CD4-positive, alpha-beta memory T cell (primary cell): ENCODE data around the gene CIB2. TPM values are rescaled to one million over a fixed set of nuclear protein-coding genes. Genes with fewer than 3 reads are reported as not detected.

Experiments used
- CTCF ChIA-PET: fragments of 350-600 bp; sonication (Branson Sonifier 250); formaldehyde crosslinking; loops from one replicate; lab custom pipeline; 2021; ENCODE audit warnings: inconsistent platforms; ENCODE audit not compliant: partially characterized antibody; lab: Charles Lee
- POLR2A ChIA-PET: fragments of 350-600 bp; sonication (Branson Sonifier 250); formaldehyde crosslinking; loops from one replicate; lab custom pipeline; 2021; ENCODE audit not compliant: partially characterized antibody; lab: Charles Lee
- DNase-seq, 5 donors: peaks; one replicate each; pipeline versions ENCODE4 v3.0.0 to v3.0.0-alpha.2; 2020 to 2022; ENCODE audit warnings: mixed read lengths in 1 of 5
- H3K27ac ChIP-seq: one replicate; pipeline ENCODE4 v1.7.0; 2013; ENCODE audit warnings: low read depth, low read length
- H3K27me3 ChIP-seq: 2 replicates; pipeline ENCODE4 v1.7.0; 2013; ENCODE audit warnings: mild to moderate bottlenecking, low read length, moderate library complexity; ENCODE audit not compliant: insufficient read depth
- H3K36me3 ChIP-seq: 2 replicates; pipeline ENCODE4 v1.7.0; 2013; ENCODE audit warnings: mild to moderate bottlenecking, low read length, moderate library complexity; ENCODE audit not compliant: insufficient read depth
- H3K4me1 ChIP-seq: 2 replicates; pipeline ENCODE4 v1.7.0; 2013; ENCODE audit warnings: mild to moderate bottlenecking, low read length, moderate library complexity; ENCODE audit not compliant: insufficient read depth
- H3K4me3 ChIP-seq, 2 donors: one replicate each; pipeline ENCODE4 v1.7.0; 2013; ENCODE audit warnings: low read length in 2 of 2, mild to moderate bottlenecking in 1 of 2
- H3K9me3 ChIP-seq, 2 donors: one replicate each; pipeline ENCODE4 v1.7.0; 2013; ENCODE audit warnings: low read length in 2 of 2, control low read depth in 1 of 2; ENCODE audit not compliant: control insufficient read depth in 1 of 2
- H3K27ac Mint-ChIP-seq, 7 donors: one replicate each; pipeline ENCODE4 v1.8.0; 2020 to 2021; ENCODE audit warnings: mixed read lengths in 7 of 7, mild to moderate bottlenecking in 6 of 7, inconsistent platforms in 3 of 7, moderate library complexity in 3 of 7
- H3K27me3 Mint-ChIP-seq, 2 donors: one replicate each; pipeline ENCODE4 v1.8.0; 2020 to 2021; ENCODE audit warnings: mixed read lengths in 2 of 2
- H3K36me3 Mint-ChIP-seq, 2 donors: one replicate each; pipeline ENCODE4 v1.8.0; 2020 to 2021; ENCODE audit warnings: mixed read lengths in 2 of 2, inconsistent platforms in 1 of 2, mild to moderate bottlenecking in 1 of 2
- H3K4me1 Mint-ChIP-seq, 4 donors: one replicate each; pipeline ENCODE4 v1.8.0; 2020 to 2021; ENCODE audit warnings: mixed read lengths in 4 of 4, mild to moderate bottlenecking in 1 of 4
- H3K4me3 Mint-ChIP-seq, 8 donors: one replicate each; pipeline ENCODE4 v1.8.0; 2020 to 2021; ENCODE audit warnings: mixed read lengths in 8 of 8, mild to moderate bottlenecking in 7 of 8, moderate library complexity in 6 of 8, inconsistent platforms in 3 of 8
- H3K9me3 Mint-ChIP-seq, 8 donors: one replicate each; pipeline ENCODE4 v1.8.0; 2020 to 2021; ENCODE audit warnings: mixed read lengths in 8 of 8, mild to moderate bottlenecking in 5 of 8, inconsistent platforms in 3 of 8, moderate library complexity in 1 of 8
- intact Hi-C: fragments of 100-400 bp; cut with micrococcal nuclease; formaldehyde crosslinking; loops from one replicate; pipeline ENCODE4 v1.15.1; 2023
- polyA plus RNA-seq, 2 donors: library from polyadenylated mRNA; unstranded; fragments of 300-500 nt; fragmentation: Illumina TruSeq; gene quantifications; one replicate each; pipeline ENCODE4 v1.2.3, GENCODE V29; 2021
- total RNA-seq, 2 experiments: library from RNA; stranded (reverse); gene quantifications; one replicate each; pipeline ENCODE4 v1.2.3, GENCODE V29; 2021

The CIB2 gene
- total and polyA plus RNA-seq, 4 experiments from 2014 or later: 0.56 to 2.2 (median 1.4) TPM

DNA sequence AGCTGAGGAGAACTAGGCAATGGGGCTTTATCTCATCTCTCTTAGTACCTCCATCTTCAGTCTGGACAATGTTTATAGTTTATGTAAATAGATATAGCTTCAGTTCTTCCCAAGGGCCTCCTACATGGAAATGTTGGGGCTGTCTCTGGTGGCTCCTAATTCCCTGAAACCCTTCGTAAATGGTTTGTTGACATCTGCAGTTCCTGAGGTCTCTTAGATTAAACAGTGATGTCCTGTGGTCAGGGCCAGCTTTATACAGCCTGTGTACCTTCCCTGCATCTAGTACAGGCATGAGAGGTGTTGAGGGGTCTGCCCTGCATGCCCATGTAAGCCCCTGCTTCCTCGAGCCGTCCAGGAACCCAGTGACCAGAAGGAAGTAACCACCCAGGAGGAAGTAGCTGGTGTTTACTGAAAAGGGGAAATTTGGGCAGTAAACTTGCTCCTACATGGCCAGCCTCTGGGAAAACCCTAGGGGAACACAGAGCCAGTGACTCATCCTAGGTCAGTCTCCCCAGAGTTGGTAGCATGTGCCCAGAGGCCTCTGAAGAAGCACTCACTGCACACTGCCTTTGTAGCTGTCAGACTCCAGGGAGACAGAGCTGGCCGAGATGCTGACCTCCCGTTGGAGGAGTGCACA is 49.0 kb downstream of the CIB2 start:
- no peak overlapping the region for H3K27ac ChIP-seq
- no peak overlapping the region for H3K4me3 ChIP-seq
- Mint-ChIP-seq H3K4me1 (peaks cover 5 to 19% (median 12%) of the 10 kb centered on the region in 4 donors), H3K27me3 (no peaks in the 10 kb centered on the region), H3K27ac (no peak overlapping the region), H3K9me3 (no peaks in the 10 kb centered on the region), H3K4me3 (no peak overlapping the region), H3K36me3 (peaks cover 0 to 2% of the 10 kb centered on the region in 2 donors)
- H3K36me3 ChIP-seq: no peaks in the 10 kb centered on the region
- no peaks in the 10 kb centered on the region for H3K27me3 ChIP-seq
- intact Hi-C loops: no loop called here
- peaks cover 6% of the 10 kb centered on the region for H3K4me1 ChIP-seq
- POLR2A ChIA-PET: interaction anchor here (2.1 kb wide), 1 partner anchor 13 kb away, joined by 4 read pairs; no protein-coding TSS in a partner anchor
- CTCF ChIA-PET: interaction anchor here (0.7 to 1.4 kb wide), 3 partner anchors 14 to 83 kb away, joined by 3 read pairs; no protein-coding TSS in a partner anchor
- H3K9me3 ChIP-seq: no peaks in the 10 kb centered on the region
- DNase-seq: no peak

DNA sequence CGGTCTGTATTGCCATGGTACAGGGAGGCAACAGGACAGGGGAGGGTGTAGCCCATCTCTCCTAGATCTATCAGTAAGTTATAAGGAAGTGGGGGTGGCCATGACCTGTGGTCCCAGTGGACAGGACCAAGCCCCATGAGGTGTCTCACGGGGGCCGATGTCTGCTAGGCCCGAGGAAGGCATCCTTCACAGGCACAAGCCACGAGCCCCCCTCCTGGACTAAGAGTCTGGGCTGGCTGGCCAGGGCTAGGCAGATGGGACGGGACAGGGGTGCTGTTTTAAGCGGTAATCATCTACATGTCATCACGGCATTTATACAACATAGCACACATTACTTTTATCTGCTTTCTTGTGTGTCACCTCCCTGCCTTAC is 51.2 kb downstream of the CIB2 start:
- peaks cover 21% of the 10 kb centered on the region for H3K4me1 ChIP-seq
- ChIA-PET CTCF (no interaction called here), POLR2A (interaction anchor here (1.0 to 16.7 kb wide), 3 partner anchors 12 to 32 kb away, joined by 3 to 984 read pairs (median 3); no protein-coding TSS in a partner anchor)
- no peaks in the 10 kb centered on the region for H3K27me3 ChIP-seq
- intact Hi-C loops: no loop called here
- H3K27ac ChIP-seq: no peak overlapping the region
- no peak for DNase-seq
- no peaks in the 10 kb centered on the region for H3K9me3 Mint-ChIP-seq
- no peaks in the 10 kb centered on the region for H3K36me3 ChIP-seq
- H3K27ac Mint-ChIP-seq: peak overlapping the region in 3 of 7 donors; percentile 37 to 60 (median 38)
- H3K4me3 ChIP-seq: no peak overlapping the region
- H3K4me3 Mint-ChIP-seq: peak overlapping the region in 2 of 8 donors; percentile 23 to 46
- no peaks in the 10 kb centered on the region for H3K27me3 Mint-ChIP-seq
- H3K9me3 ChIP-seq: no peaks in the 10 kb centered on the region
- peaks cover 9% of the 10 kb centered on the region in 2 donors for H3K36me3 Mint-ChIP-seq
- H3K4me1 Mint-ChIP-seq: peaks cover 11 to 37% (median 24%) of the 10 kb centered on the region in 4 donors

DNA sequence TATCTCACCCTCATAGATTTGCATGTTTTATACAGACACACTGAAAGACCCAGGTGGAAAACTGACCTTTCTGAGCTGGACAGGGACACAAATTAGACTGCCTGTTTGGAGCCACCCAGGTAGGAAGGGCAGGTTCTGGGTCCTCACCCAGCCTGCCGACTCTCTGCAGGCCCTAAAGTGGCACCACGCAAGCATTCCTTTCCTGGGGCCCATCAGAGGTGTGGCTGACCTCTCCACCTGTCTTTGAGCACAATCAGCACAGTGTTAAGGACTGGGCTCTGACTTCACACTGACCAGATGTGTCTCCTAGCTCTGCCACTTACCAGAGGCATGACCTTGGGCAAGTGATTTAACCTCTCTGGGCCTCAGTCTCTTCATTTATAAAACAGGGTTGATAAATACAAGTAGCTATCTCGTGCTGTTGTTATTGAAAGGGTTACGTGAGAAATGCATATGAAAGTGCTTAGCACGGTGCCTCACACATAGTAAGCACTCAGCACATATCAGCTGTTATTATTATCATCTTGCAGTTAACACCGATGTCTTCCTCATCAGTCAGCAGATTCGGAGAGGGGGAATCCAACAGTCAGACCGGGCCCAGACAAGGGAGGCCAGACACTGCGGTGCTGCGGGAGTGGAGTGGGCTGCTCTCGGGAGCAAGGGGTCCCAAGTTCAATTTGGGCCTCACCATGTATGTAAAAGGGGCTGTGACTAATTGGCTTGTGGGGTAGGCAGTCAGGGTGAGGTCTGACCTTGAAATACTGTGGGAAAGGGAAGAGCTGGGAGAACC is 51.8 kb downstream of the CIB2 start:
- H3K4me3 ChIP-seq: no peak overlapping the region
- intact Hi-C loops: no loop called here
- no peaks in the 10 kb centered on the region for H3K27me3 ChIP-seq
- H3K9me3 ChIP-seq: no peaks in the 10 kb centered on the region
- peak overlapping the region in 5 of 8 donors; percentile 23 to 87 (median 30) for H3K4me3 Mint-ChIP-seq
- POLR2A ChIA-PET: interaction anchor here (1.0 to 16.7 kb wide), 4 partner anchors 10 to 32 kb away, joined by 3 to 984 read pairs (median 4); no protein-coding TSS in a partner anchor
- no peak for DNase-seq
- no peaks in the 10 kb centered on the region for H3K27me3 Mint-ChIP-seq
- H3K4me1 ChIP-seq: peaks cover 26% of the 10 kb centered on the region
- H3K36me3 Mint-ChIP-seq: peaks cover 9 to 12% of the 10 kb centered on the region in 2 donors
- CTCF ChIA-PET: interaction anchor here (0.7 to 2.5 kb wide), 5 partner anchors 10 to 80 kb away, joined by 4 to 15 read pairs (median 5); no protein-coding TSS in a partner anchor
- H3K27ac Mint-ChIP-seq: peak overlapping the region in 6 of 7 donors; percentile 17 to 89 (median 58)
- peaks cover 14 to 41% (median 28%) of the 10 kb centered on the region in 4 donors for H3K4me1 Mint-ChIP-seq
- no peak overlapping the region for H3K27ac ChIP-seq
- H3K36me3 ChIP-seq: no peaks in the 10 kb centered on the region
- no peaks in the 10 kb centered on the region for H3K9me3 Mint-ChIP-seq

DNA sequence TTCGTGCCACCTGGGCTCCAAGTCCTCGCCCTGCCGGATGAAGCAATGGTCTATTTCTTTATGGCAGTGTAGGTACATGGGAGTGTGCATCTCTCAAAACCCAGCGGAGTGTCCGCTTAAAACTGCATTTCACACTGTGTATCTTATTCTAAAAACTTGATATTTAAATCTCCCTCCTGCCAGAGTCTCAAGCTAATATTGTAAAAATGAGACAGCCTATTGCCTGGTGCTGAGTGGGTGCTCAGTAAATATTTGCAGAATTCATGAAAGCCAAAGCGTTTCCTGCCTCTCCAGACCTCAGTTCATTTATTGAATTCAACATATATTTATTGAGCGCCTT is 53.4 kb downstream of the CIB2 start:
- Histone ChIP-seq H3K4me3 (peak overlapping the region; percentile 12 to 89), H3K36me3 (no peaks in the 10 kb centered on the region), H3K27ac (peak overlapping the region; percentile 83), H3K27me3 (no peaks in the 10 kb centered on the region), H3K9me3 (no peaks in the 10 kb centered on the region), H3K4me1 (peaks cover 39% of the 10 kb centered on the region)
- no peak for DNase-seq
- peaks cover 25 to 56% (median 40%) of the 10 kb centered on the region in 4 donors for H3K4me1 Mint-ChIP-seq
- no peaks in the 10 kb centered on the region for H3K9me3 Mint-ChIP-seq
- CTCF ChIA-PET: interaction anchor here (0.7 to 2.5 kb wide), 10 partner anchors 8 to 46 kb away, joined by 3 to 15 read pairs (median 5); no protein-coding TSS in a partner anchor
- intact Hi-C loops: loop anchor here (1.0 to 2.0 kb wide), 4 partner anchors 9 to 30 kb away; no protein-coding TSS in a partner anchor
- H3K27me3 Mint-ChIP-seq: no peaks in the 10 kb centered on the region
- peak overlapping the region; percentile 83 to 92 (median 90) for H3K4me3 Mint-ChIP-seq
- peaks cover 9 to 15% of the 10 kb centered on the region in 2 donors for H3K36me3 Mint-ChIP-seq
- H3K27ac Mint-ChIP-seq: peak overlapping the region; percentile 89 to 96 (median 92)
- POLR2A ChIA-PET: interaction anchor here (0.9 to 16.7 kb wide), 8 partner anchors 10 to 69 kb away, joined by 3 to 984 read pairs (median 4); no protein-coding TSS in a partner anchor

DNA sequence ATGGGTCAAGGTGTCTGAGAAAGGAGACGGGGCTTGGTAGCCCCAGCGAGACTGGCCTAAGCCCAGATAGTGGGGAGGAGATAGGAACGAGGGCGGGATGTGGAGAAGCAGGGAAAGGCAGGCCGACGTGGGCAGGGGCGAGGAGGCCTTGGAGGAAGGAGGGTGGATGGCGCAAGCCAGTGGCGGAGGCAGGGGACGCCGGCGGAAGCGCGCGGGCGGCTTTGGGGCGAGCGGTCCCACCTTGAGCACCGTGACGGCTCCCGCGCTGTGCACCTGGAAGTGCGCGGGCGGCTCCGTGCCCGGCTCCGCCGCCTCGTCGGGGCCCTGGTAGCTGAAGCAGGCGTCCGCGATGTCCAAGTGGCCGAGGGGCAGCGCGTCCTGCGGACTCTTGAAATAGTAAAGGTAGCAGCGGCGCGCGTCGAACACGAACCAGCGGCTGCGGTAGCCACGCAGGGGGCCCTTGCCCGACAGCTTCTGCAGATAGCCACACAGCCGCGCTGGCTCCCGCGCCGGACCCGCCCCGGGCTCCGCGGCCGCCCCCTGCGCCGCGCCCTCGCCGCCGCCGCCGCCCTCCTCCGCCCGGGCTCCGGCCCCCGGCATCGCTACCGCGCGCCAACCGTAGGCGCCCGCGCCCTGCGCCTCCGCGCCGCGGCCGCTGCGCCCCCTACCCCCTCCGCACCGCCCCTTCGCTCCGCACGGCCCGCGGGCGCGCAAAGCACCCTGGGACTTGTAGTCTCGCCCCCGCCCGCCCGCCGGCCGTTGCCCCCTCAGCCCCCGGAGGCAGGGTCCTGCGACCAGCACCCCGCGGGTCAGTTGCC is 54.0 kb downstream of the CIB2 start, which contains the start of gene TBC1D2B:
TBC1D2B (minus strand) TSS at position 659 of the 818 bp plus-strand sequence; CDS start at position 600, 59 bp downstream.
- Mint-ChIP-seq H3K4me3 (peak within 1 kb of the TSS; percentile 93 to 100 (median 99)), H3K27ac (peak within 1 kb of the TSS; percentile 89 to 99 (median 97)), H3K27me3 (no peaks in the 10 kb centered on the region), H3K36me3 (peaks cover 9 to 15% of the 10 kb centered on the region in 2 donors), H3K4me1 (peaks cover 31 to 61% (median 46%) of the 10 kb centered on the region in 4 donors), H3K9me3 (no peaks in the 10 kb centered on the region)
- ChIA-PET POLR2A (interaction anchor here (0.9 to 16.7 kb wide), 8 partner anchors 9 to 70 kb away, joined by 3 to 984 read pairs (median 4); no protein-coding TSS in a partner anchor), CTCF (interaction anchor here (0.9 to 2.5 kb wide), 9 partner anchors 8 to 77 kb away, joined by 3 to 15 read pairs (median 4); no protein-coding TSS in a partner anchor)
- Histone ChIP-seq H3K9me3 (no peaks in the 10 kb centered on the region), H3K27ac (peak within 1 kb of the TSS; percentile 83), H3K4me1 (peaks cover 45% of the 10 kb centered on the region), H3K4me3 (peak within 1 kb of the TSS; percentile 59 to 89), H3K36me3 (no peaks in the 10 kb centered on the region), H3K27me3 (no peaks in the 10 kb centered on the region)
- DNase-seq: peak; percentile 65 to 71 (median 68)
- intact Hi-C loops: loop anchor here (1.0 to 2.0 kb wide), 4 partner anchors 8 to 31 kb away; no protein-coding TSS in a partner anchor
